ENCODE measurements around the gene TMEM37. TPM values are rescaled to one million over a fixed set of nuclear protein-coding genes. Genes with fewer than 3 reads are reported as not detected.
A peak's percentile ranks its signal among the peaks of the same experiment; 100 is the strongest.

The TMEM37 gene
- total and polyA plus RNA-seq, 8 donors: 15.3 to 31.2 (median 28.0) TPM

GRCh38 chr2:119408221-119408619, 23.4 kb upstream of the TMEM37 start:
- Histone ChIP-seq H3K27me3 (no peaks in the 10 kb centered on the region), H3K9me3 (no peaks in the 10 kb centered on the region), H3K4me1 (peaks cover 0 to 5% of the 10 kb centered on the region in 2 donors), H3K27ac (no peak overlapping the region), H3K36me3 (no peaks in the 10 kb centered on the region), H3K4me3 (no peak overlapping the region)
- intact Hi-C loops (cut with DNase I): loop anchor here in 1 of 2 donors (10.0 kb wide), 1 partner anchor 67 kb away; no protein-coding TSS in a partner anchor
- ATAC-seq (peak; percentile 87), DNase-seq (peak in 1 of 4 donors; percentile 55)
- no peak for TF ChIP-seq CTCF (IDR thresholded peaks at IDR 0.05)

GRCh38 chr2:119409506-119409905, 22.1 kb upstream of the TMEM37 start:
- H3K27ac ChIP-seq: no peak overlapping the region
- H3K27me3 ChIP-seq: no peaks in the 10 kb centered on the region
- H3K4me1 ChIP-seq: peaks cover 0 to 5% of the 10 kb centered on the region in 2 donors
- TF ChIP-seq CTCF (IDR thresholded peaks at IDR 0.05): no peak
- ATAC-seq (no peak), DNase-seq (no peak)
- H3K4me3 ChIP-seq: no peak overlapping the region
- H3K36me3 ChIP-seq: no peaks in the 10 kb centered on the region
- intact Hi-C loops (cut with DNase I): loop anchor here in 1 of 2 donors (10.0 kb wide), 1 partner anchor 65 kb away; no protein-coding TSS in a partner anchor
- no peaks in the 10 kb centered on the region for H3K9me3 ChIP-seq

GRCh38 chr2:119414894-119415293, 16.8 kb upstream of the TMEM37 start:
- H3K27ac ChIP-seq: no peak overlapping the region
- H3K4me1 ChIP-seq: no peaks in the 10 kb centered on the region
- no peak overlapping the region for H3K4me3 ChIP-seq
- H3K27me3 ChIP-seq: no peaks in the 10 kb centered on the region
- intact Hi-C loops (cut with DNase I): no loop called here
- TF ChIP-seq CTCF (IDR thresholded peaks at IDR 0.05): no peak
- H3K9me3 ChIP-seq: no peaks in the 10 kb centered on the region
- H3K36me3 ChIP-seq: no peaks in the 10 kb centered on the region
- ATAC-seq (no peak), DNase-seq (no peak)

GRCh38 chr2:119415630-119416029, 16.0 kb upstream of the TMEM37 start:
- DNase-seq: no peak
- no peak overlapping the region for H3K27ac ChIP-seq
- H3K4me1 ChIP-seq: no peaks in the 10 kb centered on the region
- H3K36me3 ChIP-seq: no peaks in the 10 kb centered on the region
- no peak for TF ChIP-seq CTCF (IDR thresholded peaks at IDR 0.05)
- ATAC-seq: no peak
- H3K4me3 ChIP-seq: no peak overlapping the region
- no peaks in the 10 kb centered on the region for H3K9me3 ChIP-seq
- intact Hi-C loops (cut with DNase I): no loop called here
- no peaks in the 10 kb centered on the region for H3K27me3 ChIP-seq

- Histone ChIP-seq H3K4me3 (no peak overlapping the region), H3K27me3 (no peaks in the 10 kb centered on the region), H3K9me3 (no peaks in the 10 kb centered on the region), H3K27ac (no peak overlapping the region), H3K36me3 (no peaks in the 10 kb centered on the region), H3K4me1 (no peaks in the 10 kb centered on the region)
- intact Hi-C loops (cut with DNase I): no loop called here
- no peak for TF ChIP-seq CTCF (IDR thresholded peaks at IDR 0.05)
- ATAC-seq: no peak
- no peak for DNase-seq
These were observed 15.2 kb upstream of the TMEM37 start for GRCh38 chr2:119416299-119416923.
